ENCODE measurements around the gene UBAC2.

Gene UBAC2

DNA sequence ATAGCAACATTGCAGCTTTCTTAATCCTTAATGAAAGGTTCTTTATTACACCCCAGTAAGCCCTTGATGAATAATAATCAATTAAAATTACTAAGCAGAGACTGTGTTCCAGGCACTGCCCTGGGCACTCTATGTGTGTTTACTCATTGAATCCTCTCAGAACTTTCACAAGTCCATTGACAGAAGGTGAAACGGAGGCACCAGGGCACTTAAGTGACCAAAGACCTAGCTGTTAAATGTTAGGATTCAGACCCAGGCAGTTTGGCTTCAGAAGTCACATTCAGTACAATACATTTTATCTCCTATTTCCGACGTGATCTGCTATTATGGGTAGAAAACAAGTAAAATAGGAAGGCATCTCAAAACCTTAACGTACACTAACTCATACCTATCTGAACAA lies 103.9 kb downstream of the UBAC2 start:
- no peaks in the 10 kb centered on the region for H3K27me3 Mint-ChIP-seq
- peaks cover 95% of the 10 kb centered on the region for H3K4me1 Mint-ChIP-seq (ENCODE audit: low read depth)
- H3K4me3 Mint-ChIP-seq: peak overlapping the region; percentile 90
- no peaks in the 10 kb centered on the region for H3K9me3 Mint-ChIP-seq
- H3K27ac Mint-ChIP-seq: peak overlapping the region; percentile 82
- peaks cover 73% of the 10 kb centered on the region for H3K36me3 Mint-ChIP-seq (ENCODE audit: low read depth)

DNA sequence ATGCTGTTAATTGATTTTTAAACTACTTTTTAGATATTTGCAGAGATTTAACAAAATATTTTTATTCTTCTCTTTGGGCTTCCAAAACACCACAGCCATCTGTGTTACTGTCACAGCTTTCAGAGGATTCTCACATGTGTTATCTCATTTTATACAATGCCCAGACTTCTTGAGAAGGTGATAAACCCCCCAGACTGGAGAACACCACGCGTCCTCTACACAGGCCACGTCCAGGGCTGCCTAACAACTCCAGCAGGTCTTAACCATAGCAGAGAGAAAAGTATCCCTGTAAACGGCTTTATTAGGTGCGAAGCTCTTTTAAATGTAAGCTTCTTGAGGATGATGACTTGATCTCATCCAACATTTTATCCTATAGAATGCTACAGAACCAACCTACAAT lies 104.5 kb downstream of the UBAC2 start:
- H3K4me1 Mint-ChIP-seq (ENCODE audit: low read depth): peaks cover 95% of the 10 kb centered on the region
- peaks cover 67% of the 10 kb centered on the region for H3K36me3 Mint-ChIP-seq (ENCODE audit: low read depth)
- no peaks in the 10 kb centered on the region for H3K9me3 Mint-ChIP-seq
- no peaks in the 10 kb centered on the region for H3K27me3 Mint-ChIP-seq
- peak overlapping the region; percentile 88 for H3K27ac Mint-ChIP-seq
- peak overlapping the region; percentile 90 for H3K4me3 Mint-ChIP-seq

GRCh38 chr13:99305566-99305965 lies 104.9 kb downstream of the UBAC2 start:
- Mint-ChIP-seq H3K9me3 (no peaks in the 10 kb centered on the region), H3K36me3 (ENCODE audit: low read depth) (peaks cover 63% of the 10 kb centered on the region), H3K27me3 (no peaks in the 10 kb centered on the region), H3K4me1 (ENCODE audit: low read depth) (peaks cover 95% of the 10 kb centered on the region), H3K4me3 (peak overlapping the region; percentile 90), H3K27ac (peak overlapping the region; percentile 87)

- Mint-ChIP-seq H3K9me3 (no peaks in the 10 kb centered on the region), H3K4me3 (peak within 1 kb of the TSS; percentile 90), H3K27ac (peak within 1 kb of the TSS; percentile 91), H3K4me1 (ENCODE audit: low read depth) (peaks cover 99% of the 10 kb centered on the region), H3K36me3 (ENCODE audit: low read depth) (peaks cover 69% of the 10 kb centered on the region), H3K27me3 (no peaks in the 10 kb centered on the region)
Measured at GRCh38 chr13:99307247-99307646, 106.6 kb downstream of the UBAC2 start, which contains the start of gene GPR183. GPR183 (minus strand) TSS chr13:99307399; CDS start chr13:99296145, 11,254 bp downstream.

DNA sequence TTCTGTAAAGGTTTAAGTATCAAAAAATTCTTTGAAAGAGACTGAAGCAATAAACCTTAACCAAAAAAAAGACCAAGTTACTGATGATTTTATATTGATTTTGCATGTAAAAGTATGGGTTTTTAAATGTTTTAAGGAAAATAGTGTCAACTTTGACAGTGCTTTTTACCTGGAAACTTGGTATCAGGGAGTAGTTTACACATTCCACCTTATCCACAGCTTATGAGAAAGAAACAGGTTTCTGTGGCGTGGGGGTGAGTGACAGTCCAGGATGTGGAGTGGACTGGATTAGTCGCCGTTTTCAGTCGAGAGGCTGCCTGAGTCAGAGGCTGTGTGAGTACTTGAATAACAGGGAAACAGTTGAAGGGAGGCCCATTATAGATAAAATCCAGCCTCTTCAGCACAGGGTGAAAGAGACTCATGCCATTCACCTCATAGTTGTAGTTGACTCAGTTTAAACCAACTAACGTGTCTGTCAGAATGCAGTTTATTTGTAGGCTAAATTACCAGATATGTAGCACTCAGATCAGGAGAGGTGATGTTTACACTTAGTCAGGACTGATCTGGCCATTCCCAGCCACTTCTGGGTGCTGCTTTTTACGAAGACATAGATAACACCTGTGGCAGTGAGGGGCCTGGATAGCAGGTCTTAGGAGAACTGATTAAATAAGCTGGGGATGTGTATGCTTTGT lies 107.1 kb downstream of the UBAC2 start:
- Mint-ChIP-seq H3K4me1 (ENCODE audit: low read depth) (peaks cover 99% of the 10 kb centered on the region), H3K27me3 (no peaks in the 10 kb centered on the region), H3K36me3 (ENCODE audit: low read depth) (peaks cover 71% of the 10 kb centered on the region), H3K27ac (peak overlapping the region; percentile 91), H3K9me3 (no peaks in the 10 kb centered on the region), H3K4me3 (peak overlapping the region; percentile 90)

DNA sequence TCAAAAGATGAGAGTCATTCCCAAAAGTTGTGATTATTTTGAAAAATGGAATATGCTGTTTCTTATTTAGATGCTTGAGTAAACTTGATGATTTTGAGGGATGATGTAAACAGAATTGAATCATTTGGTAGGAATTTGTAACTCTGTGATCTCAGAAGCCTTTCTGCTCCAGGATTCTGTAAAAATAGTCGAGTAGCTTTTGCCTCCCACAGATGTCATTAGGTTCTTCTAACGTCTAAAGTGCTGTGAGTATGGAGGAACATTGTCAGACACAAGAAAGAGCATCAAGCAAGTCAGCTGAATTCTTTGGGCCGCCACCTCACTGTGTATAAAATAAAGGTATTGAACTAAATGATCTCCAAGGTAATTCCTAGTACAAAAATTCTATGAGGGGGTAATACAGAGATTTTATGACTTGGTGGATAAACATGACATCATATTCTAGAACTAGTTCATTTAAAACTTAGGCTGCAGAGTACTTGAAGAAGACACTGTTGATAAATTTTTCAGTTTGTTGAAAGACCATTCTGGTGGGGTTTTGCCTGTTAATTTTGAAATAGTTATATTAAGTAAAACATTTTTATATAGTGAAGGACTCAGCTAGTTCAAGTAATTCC lies 107.9 kb downstream of the UBAC2 start:
- Mint-ChIP-seq H3K27ac (peak overlapping the region; percentile 91), H3K27me3 (no peaks in the 10 kb centered on the region), H3K36me3 (ENCODE audit: low read depth) (peaks cover 69% of the 10 kb centered on the region), H3K9me3 (no peaks in the 10 kb centered on the region), H3K4me1 (ENCODE audit: low read depth) (peaks cover 99% of the 10 kb centered on the region), H3K4me3 (peak overlapping the region; percentile 90)

- peak overlapping the region; percentile 38 for H3K4me3 Mint-ChIP-seq
- no peaks in the 10 kb centered on the region for H3K9me3 Mint-ChIP-seq
- peak overlapping the region; percentile 91 for H3K27ac Mint-ChIP-seq
- H3K36me3 Mint-ChIP-seq (ENCODE audit: low read depth): peaks cover 62% of the 10 kb centered on the region
- no peaks in the 10 kb centered on the region for H3K27me3 Mint-ChIP-seq
- H3K4me1 Mint-ChIP-seq (ENCODE audit: low read depth): peaks cover 100% of the 10 kb centered on the region
Measured at GRCh38 chr13:99310382-99311031, 109.9 kb downstream of the UBAC2 start.

DNA sequence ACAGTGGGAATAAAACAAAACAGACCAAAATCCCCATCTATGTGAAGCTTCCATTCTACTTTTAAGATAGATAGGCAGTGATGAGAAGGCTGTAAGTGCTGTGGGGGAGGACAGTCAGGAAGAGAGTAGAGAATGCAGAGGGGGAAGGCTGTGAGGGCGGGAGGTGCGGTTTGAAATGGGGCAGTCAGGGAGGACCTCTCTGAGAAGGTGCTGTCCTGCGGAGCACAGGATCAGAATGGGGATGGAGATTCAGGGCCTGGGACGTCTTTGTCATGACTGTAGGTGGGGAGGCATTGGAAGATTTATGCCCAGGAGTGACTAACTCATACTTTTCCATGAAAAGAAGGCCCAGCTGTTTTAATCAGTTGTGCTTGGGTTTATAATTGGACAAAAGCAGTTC lies 110.5 kb downstream of the UBAC2 start:
- H3K9me3 Mint-ChIP-seq: no peaks in the 10 kb centered on the region
- H3K36me3 Mint-ChIP-seq (ENCODE audit: low read depth): peaks cover 59% of the 10 kb centered on the region
- peak overlapping the region; percentile 38 for H3K4me3 Mint-ChIP-seq
- peaks cover 99% of the 10 kb centered on the region for H3K4me1 Mint-ChIP-seq (ENCODE audit: low read depth)
- peak overlapping the region; percentile 91 for H3K27ac Mint-ChIP-seq
- H3K27me3 Mint-ChIP-seq: no peaks in the 10 kb centered on the region

DNA sequence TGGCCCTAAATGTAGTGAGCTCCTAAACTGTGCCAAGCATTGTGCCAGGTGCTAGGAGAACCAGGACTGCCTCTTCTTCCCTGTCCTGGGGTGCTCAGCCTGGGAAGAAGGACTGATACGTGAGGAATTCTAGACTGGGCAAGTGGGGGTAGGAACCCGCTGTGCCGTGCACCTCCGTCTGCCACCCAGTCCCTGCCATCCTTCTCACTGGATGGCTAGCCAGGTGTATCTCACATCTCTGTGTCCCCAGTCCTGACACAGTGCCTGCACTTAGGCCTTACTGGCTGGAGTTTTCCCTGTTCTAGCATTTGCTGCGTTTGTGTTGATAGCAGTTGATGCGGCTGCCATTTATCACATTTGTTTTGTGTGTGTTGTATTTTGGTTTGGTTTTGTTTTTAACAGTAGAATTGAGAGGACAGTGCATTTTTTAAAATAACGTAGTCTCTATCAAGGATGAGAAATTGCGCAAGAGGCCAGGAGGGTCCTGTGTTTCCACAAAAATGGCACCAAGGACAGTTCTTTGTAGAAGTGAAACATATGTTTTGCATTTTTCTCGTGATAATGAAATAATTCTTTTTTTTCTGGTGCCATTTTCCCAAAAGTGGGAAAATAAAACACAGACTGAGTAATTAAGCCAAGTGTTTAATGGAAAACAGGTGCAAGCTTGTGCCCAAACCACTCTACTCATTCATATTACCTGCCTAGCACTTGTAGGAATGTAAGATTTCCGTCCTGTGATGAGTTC lies 111.3 kb downstream of the UBAC2 start:
- H3K9me3 Mint-ChIP-seq: no peaks in the 10 kb centered on the region
- H3K27ac Mint-ChIP-seq: peak overlapping the region; percentile 91
- H3K4me1 Mint-ChIP-seq (ENCODE audit: low read depth): peaks cover 99% of the 10 kb centered on the region
- peak overlapping the region; percentile 71 for H3K4me3 Mint-ChIP-seq
- no peaks in the 10 kb centered on the region for H3K27me3 Mint-ChIP-seq
- peaks cover 60% of the 10 kb centered on the region for H3K36me3 Mint-ChIP-seq (ENCODE audit: low read depth)

DNA sequence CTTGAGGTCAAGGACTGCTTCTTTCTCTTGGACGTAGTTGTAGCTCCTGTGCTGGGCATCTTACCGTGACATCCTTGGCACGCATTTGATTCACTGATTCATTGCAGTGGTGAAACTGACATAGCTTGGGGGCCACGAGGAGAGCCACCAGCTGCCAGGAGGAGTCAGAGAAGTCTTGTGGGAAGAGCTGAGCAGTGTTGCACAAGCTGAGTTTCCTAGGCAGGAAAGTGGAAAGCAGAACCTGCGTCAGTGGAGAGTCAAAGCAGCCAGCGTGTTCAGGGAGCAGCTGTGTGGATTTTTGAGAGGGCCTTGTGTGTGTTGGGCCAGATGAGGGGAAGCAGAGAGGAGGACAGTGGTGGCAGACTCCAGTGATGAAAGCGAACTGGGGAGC lies 111.8 kb downstream of the UBAC2 start:
- Mint-ChIP-seq H3K4me1 (ENCODE audit: low read depth) (peaks cover 99% of the 10 kb centered on the region), H3K36me3 (ENCODE audit: low read depth) (peaks cover 61% of the 10 kb centered on the region), H3K9me3 (no peaks in the 10 kb centered on the region), H3K27me3 (no peaks in the 10 kb centered on the region), H3K4me3 (peak overlapping the region; percentile 71), H3K27ac (peak overlapping the region; percentile 91)

GRCh38 chr13:99313501-99313900 lies 112.8 kb downstream of the UBAC2 start:
- Mint-ChIP-seq H3K4me3 (peak overlapping the region; percentile 58), H3K36me3 (ENCODE audit: low read depth) (peaks cover 59% of the 10 kb centered on the region), H3K27me3 (no peaks in the 10 kb centered on the region), H3K4me1 (ENCODE audit: low read depth) (peaks cover 93% of the 10 kb centered on the region), H3K27ac (peak overlapping the region; percentile 99), H3K9me3 (no peaks in the 10 kb centered on the region)

- peak overlapping the region; percentile 99 for H3K27ac Mint-ChIP-seq
- peaks cover 58% of the 10 kb centered on the region for H3K36me3 Mint-ChIP-seq (ENCODE audit: low read depth)
- H3K4me3 Mint-ChIP-seq: peak overlapping the region; percentile 70
- H3K9me3 Mint-ChIP-seq: no peaks in the 10 kb centered on the region
- no peaks in the 10 kb centered on the region for H3K27me3 Mint-ChIP-seq
- peaks cover 93% of the 10 kb centered on the region for H3K4me1 Mint-ChIP-seq (ENCODE audit: low read depth)
Measured at GRCh38 chr13:99313941-99314340, 113.3 kb downstream of the UBAC2 start.

- H3K4me1 Mint-ChIP-seq (ENCODE audit: low read depth): peaks cover 93% of the 10 kb centered on the region
- peaks cover 65% of the 10 kb centered on the region for H3K36me3 Mint-ChIP-seq (ENCODE audit: low read depth)
- H3K9me3 Mint-ChIP-seq: no peaks in the 10 kb centered on the region
- no peaks in the 10 kb centered on the region for H3K27me3 Mint-ChIP-seq
- peak overlapping the region; percentile 99 for H3K27ac Mint-ChIP-seq
- peak overlapping the region; percentile 70 for H3K4me3 Mint-ChIP-seq
Measured at GRCh38 chr13:99314640-99315176, 114.1 kb downstream of the UBAC2 start.

DNA sequence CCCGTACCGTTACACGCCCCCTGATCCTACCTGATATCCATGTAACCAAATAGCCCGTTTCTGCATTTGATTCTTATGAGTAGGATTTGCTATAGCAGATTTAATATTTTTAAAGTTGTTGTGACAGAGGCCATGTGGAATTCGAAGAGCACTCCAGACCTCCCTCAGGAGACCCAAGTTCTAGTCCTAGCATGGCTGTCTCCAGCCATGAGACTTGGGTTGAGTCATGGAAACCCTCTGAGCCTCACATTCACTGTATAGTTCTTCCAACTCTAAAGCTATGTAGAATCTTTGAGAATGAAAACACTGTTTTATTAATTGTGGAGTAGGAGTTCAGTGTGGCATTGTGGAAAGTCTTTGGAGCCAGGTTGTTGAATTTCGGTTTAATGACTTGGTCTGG lies 114.5 kb downstream of the UBAC2 start:
- Mint-ChIP-seq H3K27ac (peak overlapping the region; percentile 99), H3K4me3 (peak overlapping the region; percentile 70), H3K36me3 (ENCODE audit: low read depth) (peaks cover 69% of the 10 kb centered on the region), H3K4me1 (ENCODE audit: low read depth) (peaks cover 93% of the 10 kb centered on the region), H3K9me3 (no peaks in the 10 kb centered on the region), H3K27me3 (no peaks in the 10 kb centered on the region)

Measured in stimulated activated naive CD8-positive, alpha-beta T cell treated with anti-CD3 and anti-CD28 coated beads, Interleukin-15, Interleukin-2, amounts not matched to agents 100 ng/mL and 50 ng/mL, for 24 hours (primary cell).